ENCODE measurements around the gene CNNM1.
A peak's percentile ranks its signal among the peaks of the same experiment; 100 is the strongest.

CNNM1 gene

DNA sequence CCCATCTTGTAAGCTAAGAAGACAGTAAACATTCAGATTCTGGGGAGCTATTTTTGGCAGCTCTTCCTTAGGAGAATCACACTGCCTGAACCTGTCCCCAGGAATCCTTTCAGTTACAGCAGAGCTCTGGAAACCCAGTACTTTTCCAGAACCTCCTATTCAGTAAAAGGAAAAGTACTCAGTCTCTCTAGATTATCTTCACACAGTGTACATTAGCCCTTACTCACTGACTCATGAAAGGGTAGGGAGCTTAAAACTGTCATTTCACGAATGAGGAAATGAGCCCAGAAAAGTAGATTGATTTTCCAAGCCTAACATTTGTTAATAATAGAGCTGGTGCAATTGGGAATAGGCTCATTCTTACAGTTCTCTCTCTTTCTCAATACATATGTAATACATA, 3.9 kb upstream of the CNNM1 start:
- Histone ChIP-seq H3K27me3 (ENCODE audit: insufficient read depth, poor library complexity, severe bottlenecking) (peaks cover 16% of the 10 kb centered on the region), H3K4me1 (ENCODE audit: insufficient read depth, poor library complexity, severe bottlenecking) (no peaks in the 10 kb centered on the region), H3K36me3 (ENCODE audit: low read depth) (no peaks in the 10 kb centered on the region), H3K9me3 (ENCODE audit: severe bottlenecking) (no peaks in the 10 kb centered on the region), H3K4me3 (ENCODE audit: severe bottlenecking) (no peak overlapping the region), H3K27ac (ENCODE audit: poor library complexity, severe bottlenecking) (no peak overlapping the region)
- DNase-seq (ENCODE audit: low spot score) (no peak), ATAC-seq (ENCODE audit: low read depth) (no peak)
- TF ChIP-seq, protein P1, sequence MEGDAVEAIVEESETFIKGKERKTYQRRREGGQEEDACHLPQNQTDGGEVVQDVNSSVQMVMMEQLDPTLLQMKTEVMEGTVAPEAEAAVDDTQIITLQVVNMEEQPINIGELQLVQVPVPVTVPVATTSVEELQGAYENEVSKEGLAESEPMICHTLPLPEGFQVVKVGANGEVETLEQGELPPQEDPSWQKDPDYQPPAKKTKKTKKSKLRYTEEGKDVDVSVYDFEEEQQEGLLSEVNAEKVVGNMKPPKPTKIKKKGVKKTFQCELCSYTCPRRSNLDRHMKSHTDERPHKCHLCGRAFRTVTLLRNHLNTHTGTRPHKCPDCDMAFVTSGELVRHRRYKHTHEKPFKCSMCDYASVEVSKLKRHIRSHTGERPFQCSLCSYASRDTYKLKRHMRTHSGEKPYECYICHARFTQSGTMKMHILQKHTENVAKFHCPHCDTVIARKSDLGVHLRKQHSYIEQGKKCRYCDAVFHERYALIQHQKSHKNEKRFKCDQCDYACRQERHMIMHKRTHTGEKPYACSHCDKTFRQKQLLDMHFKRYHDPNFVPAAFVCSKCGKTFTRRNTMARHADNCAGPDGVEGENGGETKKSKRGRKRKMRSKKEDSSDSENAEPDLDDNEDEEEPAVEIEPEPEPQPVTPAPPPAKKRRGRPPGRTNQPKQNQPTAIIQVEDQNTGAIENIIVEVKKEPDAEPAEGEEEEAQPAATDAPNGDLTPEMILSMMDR (IDR thresholded peaks at IDR 0.05; ENCODE audit: poor library complexity, severe bottlenecking), result no peak

DNA sequence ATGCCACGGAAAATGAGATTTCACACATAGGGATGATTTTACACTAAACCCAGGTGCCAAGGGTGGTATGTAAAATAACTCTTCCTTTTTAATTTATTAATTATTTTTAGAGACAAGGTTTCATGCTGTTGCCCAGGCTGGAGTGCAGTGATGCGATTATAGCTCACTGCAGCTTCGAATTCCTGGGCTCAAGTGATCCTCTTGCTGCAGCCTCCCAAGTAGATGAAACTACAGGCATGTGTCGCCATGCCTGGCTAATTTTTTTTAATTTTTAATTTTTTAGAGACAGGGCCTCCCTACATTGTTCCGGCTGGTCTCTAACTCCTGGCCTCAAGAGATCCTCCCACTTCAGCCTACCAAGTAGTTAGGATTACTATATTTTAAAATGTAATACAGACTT, 2.3 kb upstream of the CNNM1 start:
- no peaks in the 10 kb centered on the region for H3K9me3 ChIP-seq (ENCODE audit: severe bottlenecking)
- ATAC-seq (ENCODE audit: low read depth) (no peak), DNase-seq (ENCODE audit: low spot score) (no peak)
- no peaks in the 10 kb centered on the region for H3K36me3 ChIP-seq (ENCODE audit: low read depth)
- no peak overlapping the region for H3K27ac ChIP-seq (ENCODE audit: poor library complexity, severe bottlenecking)
- no peak overlapping the region for H3K4me3 ChIP-seq (ENCODE audit: severe bottlenecking)
- H3K27me3 ChIP-seq (ENCODE audit: insufficient read depth, poor library complexity, severe bottlenecking), result peaks cover 17% of the 10 kb centered on the region
- no peaks in the 10 kb centered on the region for H3K4me1 ChIP-seq (ENCODE audit: insufficient read depth, poor library complexity, severe bottlenecking)
- TF ChIP-seq, protein P1 (IDR thresholded peaks at IDR 0.05; ENCODE audit: poor library complexity, severe bottlenecking), result no peak

DNA sequence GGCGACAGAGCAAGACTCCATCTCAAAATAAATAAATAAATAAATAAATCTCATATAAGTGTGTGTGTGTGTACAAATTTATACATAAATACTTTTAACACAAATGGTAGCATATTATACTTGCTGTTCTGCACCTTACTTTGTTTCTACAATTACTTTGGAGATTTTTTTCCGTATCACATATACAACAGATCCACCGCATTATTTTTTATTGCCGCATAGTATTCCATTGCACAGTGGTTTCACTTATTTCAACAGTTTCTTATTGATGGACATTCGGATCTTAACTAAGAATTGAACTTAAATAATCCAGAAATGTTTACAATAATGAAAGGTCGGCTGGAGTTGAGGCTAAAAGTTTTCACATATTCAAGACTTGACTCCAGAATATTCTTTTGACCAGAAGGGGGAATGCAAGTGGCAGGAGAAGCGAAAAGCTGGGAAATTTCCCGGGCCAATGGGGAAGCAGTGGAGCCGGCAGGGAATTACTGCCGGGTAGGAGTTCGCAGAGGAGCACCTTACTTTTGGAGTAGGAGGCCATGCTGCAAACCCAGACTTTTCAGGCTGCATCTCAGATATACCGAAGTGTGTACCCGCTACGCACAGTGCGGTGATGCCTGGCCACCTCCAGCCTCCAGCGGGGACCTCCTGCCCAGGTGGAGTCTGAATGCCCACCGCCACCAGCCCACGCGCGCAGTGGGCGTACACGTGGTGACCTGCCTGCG, 415 bp upstream of the CNNM1 start:
- Histone ChIP-seq H3K4me1 (ENCODE audit: insufficient read depth, poor library complexity, severe bottlenecking) (no peaks in the 10 kb centered on the region), H3K4me3 (ENCODE audit: severe bottlenecking) (peak overlapping the region; percentile 39), H3K27me3 (ENCODE audit: insufficient read depth, poor library complexity, severe bottlenecking) (peaks cover 16% of the 10 kb centered on the region), H3K9me3 (ENCODE audit: severe bottlenecking) (no peaks in the 10 kb centered on the region), H3K36me3 (ENCODE audit: low read depth) (no peaks in the 10 kb centered on the region), H3K27ac (ENCODE audit: poor library complexity, severe bottlenecking) (no peak overlapping the region)
- DNase-seq (ENCODE audit: low spot score) (no peak), ATAC-seq (ENCODE audit: low read depth) (peak; percentile 43; the same call in 2 of the 3 replicates)
- TF ChIP-seq, protein P1 (IDR thresholded peaks at IDR 0.05; ENCODE audit: poor library complexity, severe bottlenecking), result peak; percentile 17

GRCh38 chr10:99329554-99330346, 594 bp downstream of the CNNM1 start:
- H3K4me1 ChIP-seq (ENCODE audit: insufficient read depth, poor library complexity, severe bottlenecking), result no peaks in the 10 kb centered on the region
- H3K36me3 ChIP-seq (ENCODE audit: low read depth), result no peaks in the 10 kb centered on the region
- H3K27ac ChIP-seq (ENCODE audit: poor library complexity, severe bottlenecking), result no peak overlapping the region
- DNase-seq (ENCODE audit: low spot score) (no peak), ATAC-seq (ENCODE audit: low read depth) (peak; percentile 56)
- TF ChIP-seq, protein P1 (IDR thresholded peaks at IDR 0.05; ENCODE audit: poor library complexity, severe bottlenecking), result no peak
- no peaks in the 10 kb centered on the region for H3K9me3 ChIP-seq (ENCODE audit: severe bottlenecking)
- H3K27me3 ChIP-seq (ENCODE audit: insufficient read depth, poor library complexity, severe bottlenecking), result peaks cover 16% of the 10 kb centered on the region
- peak overlapping the region; percentile 39 for H3K4me3 ChIP-seq (ENCODE audit: severe bottlenecking)
